GM12892 (cell line): Measurements from ENCODE around the gene MXD3.

Experiments
- POLR2A ChIP-seq: IDR thresholded peaks from 2 replicates; pipeline ENCODE4 v1.6.1; 2011; ENCODE audit warnings: low read depth, low read length, control low read depth
- POLR2AphosphoS5 ChIP-seq: IDR thresholded peaks from 2 replicates; pipeline ENCODE4 v1.6.1; 2011; ENCODE audit warnings: low read depth, low read length, control low read depth

DNA sequence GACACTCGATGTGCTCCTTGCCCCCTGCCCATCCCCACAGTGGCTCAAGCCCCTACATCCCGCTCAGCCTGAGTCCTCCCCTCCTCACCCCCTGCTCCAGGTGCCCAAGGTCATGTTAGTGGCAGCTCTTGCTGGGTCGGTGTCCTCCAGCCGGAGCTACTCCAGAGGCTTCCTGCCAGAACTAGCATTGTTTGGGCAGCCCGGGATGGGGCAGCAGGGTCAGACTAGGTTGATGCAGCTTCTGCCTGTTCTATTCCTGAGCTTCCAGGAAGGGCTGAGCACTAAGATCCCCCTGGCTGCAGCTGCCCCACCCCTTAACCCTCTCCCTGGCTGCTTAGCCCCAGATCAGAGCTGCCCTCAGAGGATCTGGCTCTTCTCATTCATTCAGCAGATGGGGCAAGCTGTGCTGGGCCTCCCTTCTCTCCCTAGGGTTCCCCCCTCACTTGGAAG lies 46.7 kb upstream of the MXD3 start:
- TF ChIP-seq POLR2A = no peak
- TF ChIP-seq POLR2AphosphoS5 = no peak
